Dermis microvascular lymphatic vessel endothelial cell (primary cell): ENCODE data around the gene ETFB. TPM values are rescaled to one million over a fixed set of nuclear protein-coding genes. Genes with fewer than 3 reads are reported as not detected.
"Not testable (repeated sequence)": the region's sequence is repeated elsewhere in the genome, so short reads cannot be mapped to it uniquely, and the experiment has no call there.

Source experiments
- DNase-seq, 2 donors: peaks; one replicate each; pipeline versions ENCODE4 v3.0.0 to v3.0.0-alpha.2; 2010; ENCODE audit warnings: low read depth in 2 of 2
- total RNA-seq: library from RNA; depleted of rRNA; stranded (reverse); fragments of >200 nt; gene quantifications from 2 replicates; pipeline ENCODE4 v1.2.1, GENCODE V29; 2014

The ETFB gene
- total RNA-seq: 73.6 and 75.7 TPM in 2 replicates

DNA sequence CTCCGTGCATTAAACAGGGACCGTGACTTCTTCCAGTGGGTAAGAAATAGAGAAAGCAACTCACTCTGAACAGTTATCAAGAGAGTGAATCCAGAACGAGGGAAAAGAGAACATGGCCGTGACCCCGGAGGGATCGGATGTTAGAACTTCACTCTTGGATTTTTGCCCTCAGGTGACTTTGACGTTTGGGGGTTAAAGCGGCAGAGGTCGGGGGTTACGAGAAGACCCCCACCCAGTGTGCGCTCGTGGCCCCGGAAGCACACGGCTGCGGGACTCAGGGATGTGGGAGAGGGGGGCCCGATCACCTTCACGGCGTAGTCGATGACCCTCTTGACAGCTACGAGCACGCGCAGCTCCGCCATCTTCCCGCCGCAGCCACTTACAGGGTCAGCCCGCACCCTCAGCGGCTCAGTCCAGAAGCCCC lies at the start of gene ETFB:
TSS of gene ETFB (minus strand) at position 424 of the 424 bp plus-strand sequence. CDS start at position 362, 62 bp downstream.
- DNase-seq: no peak

DNA sequence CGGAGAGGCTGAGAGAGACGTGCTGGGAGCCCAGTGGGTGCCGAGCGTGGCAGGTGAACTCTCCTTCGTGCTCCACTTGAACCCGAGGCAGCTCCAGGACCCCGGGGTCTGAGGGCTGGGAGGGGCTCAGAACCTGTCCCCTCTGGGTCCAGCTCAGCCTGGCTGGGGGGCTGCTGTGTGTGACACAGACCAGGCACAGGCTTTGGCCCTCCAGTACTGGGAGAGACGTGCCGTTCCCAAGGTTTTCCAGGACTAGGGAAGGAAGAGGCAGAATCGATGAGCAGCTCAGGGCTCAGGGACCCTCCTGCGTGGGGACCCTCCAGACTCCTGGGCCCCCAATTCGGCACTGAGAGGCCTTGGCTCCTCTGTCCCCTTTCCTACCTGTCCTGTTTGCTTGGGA lies 49.0 kb upstream of the ETFB start:
- DNase-seq: no peak

DNA sequence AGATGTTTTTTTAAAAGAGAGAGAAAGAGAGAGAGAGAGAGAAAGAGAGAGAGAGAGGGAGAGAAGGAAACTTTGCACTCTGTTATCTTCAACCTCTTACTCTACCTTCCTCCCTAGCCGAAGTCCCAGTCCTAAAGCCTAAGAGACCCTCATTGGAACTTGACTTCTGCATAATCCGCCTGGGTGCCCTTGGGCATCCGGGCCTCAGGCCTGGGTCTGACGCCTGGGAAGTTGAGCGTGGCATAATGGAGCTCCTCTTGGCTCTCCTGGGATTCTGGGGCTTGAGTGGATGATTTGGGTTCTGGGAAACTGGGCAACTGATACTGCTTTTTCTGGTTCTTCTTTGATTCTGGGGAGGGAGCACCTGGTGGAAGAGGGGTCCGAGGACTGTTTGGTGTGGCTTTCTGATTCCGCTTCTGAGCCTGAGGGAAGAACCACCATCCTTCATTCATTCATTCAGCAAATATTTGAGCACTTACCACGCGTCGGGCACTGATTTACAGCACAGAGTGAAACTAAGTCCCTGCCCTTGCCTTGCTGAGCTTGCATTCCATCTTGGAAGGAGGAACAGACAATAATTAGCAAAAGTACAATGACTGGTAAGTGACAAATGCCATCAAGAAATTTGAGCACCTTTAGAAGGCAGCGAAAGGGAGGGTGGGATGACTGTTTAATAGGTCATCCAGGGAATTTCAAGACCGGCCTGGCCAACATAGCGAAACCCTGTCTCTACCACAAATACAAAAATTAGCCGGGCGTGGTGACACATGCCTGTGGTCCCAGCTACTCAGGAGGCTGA lies 45.0 kb upstream of the ETFB start:
- no peak for DNase-seq

DNA sequence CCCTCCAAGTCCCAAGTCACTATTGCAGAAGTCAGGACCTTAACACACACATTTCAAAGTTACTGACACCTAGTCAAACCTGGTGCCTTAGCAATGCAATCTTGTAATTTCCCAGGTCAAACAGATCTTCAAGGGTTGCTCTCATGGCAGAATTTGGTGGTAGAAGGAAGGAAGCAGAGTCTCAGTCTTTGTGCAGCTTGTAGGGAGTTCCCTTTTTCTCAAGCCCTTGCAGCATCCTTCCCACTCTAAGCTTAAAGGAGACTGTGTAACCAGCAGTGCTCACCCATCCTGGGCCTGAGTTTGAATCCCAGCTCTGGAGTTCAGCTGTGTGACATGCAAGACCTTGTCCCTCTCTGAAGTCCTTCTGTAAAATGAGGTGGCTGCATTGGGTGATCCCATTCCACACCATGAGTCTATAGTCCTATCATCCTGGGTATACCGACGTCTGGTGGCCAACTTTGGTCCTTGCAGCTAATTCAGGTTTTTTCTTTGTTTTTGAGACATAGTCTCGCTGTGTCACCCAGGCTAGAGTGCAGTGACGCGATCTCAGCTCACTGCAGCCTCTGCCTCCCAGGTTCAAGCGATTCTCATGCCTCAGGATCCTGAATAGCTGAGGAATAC lies 41.4 kb upstream of the ETFB start:
- DNase-seq: peak; percentile 17 to 52

DNA sequence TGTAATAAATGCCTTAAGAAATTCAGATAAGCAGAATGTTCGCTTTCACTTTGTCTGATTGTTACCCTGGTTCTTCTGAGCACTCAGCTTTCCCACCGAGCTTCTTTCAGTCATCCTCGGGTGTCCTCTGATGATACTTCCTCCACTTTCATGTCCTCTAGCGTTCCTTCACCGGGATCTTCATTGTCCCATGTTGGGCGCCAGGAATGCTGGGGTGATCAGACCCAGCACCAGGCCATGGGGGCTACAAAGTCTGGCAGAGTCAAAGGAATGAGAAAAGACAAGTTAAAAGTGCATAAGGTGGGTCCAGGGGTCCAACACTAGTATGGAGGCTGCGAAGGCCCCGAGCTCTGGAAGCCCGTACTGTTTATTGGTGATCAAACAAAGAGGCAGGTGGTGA lies 35.9 kb upstream of the ETFB start:
- no peak for DNase-seq

DNA sequence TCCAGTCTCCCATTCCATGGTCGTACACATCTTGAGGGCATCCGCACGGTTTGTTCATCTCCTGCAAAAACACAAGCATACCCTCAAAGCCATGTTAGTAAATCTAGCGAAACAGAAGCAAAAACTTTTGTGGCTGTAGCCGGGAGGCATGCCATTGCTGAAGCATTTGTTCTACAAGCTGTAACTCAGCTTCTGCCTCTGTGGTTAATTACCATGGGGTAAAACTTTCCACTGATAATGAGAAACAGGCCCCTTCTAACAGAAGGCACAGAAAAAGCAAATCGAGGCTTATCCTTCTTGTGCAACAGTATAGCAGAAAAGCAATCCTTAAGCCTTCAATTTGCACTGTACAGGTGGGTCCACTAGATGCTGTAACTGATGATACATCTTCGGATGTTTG lies 33.7 kb upstream of the ETFB start:
- DNase-seq: not testable (repeated sequence)

DNA sequence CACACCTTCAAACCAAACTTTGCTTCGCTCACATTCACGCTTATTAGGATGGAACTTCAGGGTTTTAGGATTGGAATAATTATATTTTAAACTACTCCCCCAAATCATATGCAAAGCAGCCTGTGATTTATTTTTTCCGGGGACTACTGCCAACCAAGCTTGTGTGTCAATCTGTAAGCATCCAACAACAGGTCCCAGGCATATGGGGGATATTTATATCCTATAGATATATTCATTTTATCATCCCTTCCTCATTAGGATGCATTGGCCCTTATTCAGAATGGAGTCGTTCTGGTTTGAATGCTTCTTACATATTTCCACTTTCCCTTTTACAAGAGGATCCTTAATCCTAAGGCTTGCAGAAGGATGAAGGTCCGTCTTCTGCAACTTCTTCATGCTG lies 33.0 kb upstream of the ETFB start:
- DNase-seq: no peak

DNA sequence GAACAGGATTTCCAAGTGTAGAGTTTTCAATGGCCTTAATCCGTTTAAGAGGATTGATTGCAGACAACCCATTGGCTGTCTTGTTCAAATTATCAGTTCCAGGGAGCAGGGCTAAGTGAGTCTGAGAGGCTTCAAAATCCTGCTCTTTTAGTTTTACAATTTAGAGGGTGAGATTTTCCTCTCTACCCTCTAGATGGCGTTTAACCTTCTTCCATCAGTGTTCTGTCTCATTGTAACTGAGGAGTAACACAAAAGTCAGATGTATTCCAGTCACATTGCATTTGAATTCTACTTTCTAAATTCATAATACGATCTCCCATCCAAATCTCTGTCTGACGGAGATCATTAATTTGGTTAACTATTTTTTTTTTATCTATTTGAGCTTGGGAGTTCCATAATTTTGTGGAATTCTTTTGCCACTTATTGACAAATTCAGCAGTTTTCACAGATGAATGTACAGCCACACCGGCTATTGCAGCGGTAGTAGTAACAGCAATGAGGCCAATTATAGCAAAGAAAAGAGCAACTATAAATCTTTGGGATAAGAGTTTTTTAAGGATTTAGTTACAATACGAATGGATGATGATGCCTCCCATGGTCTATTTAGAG lies 32.0 kb upstream of the ETFB start:
- peak in 1 of 2 donors; percentile 30 for DNase-seq

DNA sequence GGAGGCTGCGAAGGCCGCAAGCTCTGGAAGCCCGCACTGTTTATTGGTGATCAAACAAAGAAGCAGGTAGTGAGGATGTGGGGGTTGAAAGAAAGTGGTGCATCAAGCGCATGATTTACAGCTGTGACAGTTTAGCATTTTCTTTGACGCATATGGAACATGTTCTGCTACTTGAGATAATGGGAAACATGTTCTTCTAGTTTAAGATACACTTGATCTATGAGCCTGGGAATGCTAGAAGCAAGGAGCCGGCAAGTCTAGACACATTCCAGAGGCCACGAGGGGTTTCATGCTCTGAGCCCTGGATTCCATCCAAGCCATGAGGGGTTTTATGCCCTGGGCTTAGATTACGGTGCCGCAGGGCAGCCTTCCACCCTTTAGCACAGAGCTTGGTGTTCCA lies 31.3 kb upstream of the ETFB start:
- DNase-seq: not testable (repeated sequence)

DNA sequence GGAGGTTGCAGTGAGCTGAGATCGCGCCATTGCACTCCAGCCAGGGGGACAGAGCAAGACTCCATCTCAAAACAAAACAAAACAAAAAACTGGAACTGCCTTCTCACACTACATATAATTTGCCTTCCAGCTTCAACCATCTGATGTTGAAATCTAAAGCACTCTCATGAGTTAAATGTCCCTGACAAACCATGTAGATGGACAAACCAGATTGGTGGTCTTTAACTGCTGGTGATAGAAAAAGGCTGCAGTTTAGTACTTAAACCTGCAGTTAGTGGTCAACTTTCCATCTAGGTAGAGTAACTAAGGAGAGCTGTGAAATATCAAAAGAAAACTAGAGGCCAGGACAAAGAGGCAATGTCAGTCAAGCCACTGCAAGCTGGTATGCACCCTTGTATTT lies 30.0 kb upstream of the ETFB start:
- no peak for DNase-seq

DNA sequence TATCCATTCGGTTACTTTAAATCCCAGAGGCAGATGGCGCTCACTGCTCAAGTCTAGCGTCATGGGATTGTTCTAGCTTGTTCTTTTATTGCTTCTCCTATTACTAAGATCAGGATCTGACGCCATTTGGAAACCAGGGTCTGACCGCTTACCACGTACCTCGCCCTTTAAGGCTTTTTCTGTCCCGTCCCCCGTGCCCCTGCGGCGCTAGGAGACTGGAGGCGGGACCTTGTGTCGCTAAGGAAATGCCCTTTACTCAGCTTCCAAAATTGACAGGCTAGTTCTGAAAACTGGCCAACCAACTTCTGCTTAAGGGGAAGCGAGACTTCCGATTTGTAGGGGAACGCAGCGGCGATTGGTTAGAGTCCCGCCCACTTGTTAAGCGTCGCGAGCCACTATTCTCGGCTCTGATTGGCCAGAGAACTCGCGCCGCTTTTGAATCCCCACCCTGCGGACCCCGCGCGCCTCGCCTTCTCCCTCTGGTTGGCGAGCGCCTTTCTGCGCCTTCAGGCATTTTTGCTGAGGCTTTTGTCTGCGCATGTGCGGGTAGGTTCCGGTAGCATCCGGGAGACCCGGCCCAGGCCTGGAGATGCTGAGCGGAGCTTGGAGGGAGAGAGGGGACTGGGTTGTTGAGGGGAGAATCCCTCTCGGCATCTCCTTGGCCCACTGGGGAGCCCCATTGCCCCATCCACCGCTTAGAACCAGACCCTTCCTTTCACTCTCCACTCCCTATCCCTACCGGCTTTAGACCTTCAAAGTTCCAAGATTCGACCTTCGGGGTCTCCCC lies 28.1 kb upstream of the ETFB start:
- peak; percentile 94 to 95 for DNase-seq

DNA sequence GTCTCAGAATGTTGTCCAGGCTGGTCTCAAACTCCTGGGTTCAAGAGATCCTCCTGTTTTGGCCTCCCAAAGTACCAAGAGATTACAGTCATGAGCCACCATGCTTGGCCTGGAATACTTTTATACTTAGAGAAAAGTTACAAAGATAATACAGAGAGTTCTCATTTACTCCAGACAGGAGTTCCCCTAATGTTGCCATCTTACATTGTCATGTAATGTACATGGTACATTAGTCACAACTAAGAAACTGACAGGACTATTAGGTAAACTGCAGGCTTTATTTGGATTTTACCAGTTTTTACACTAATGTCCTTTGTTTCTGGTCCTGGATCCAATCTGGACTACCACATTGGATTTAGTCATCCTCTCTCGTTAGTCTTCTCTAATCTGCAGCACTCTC lies 26.5 kb upstream of the ETFB start:
- no peak for DNase-seq

DNA sequence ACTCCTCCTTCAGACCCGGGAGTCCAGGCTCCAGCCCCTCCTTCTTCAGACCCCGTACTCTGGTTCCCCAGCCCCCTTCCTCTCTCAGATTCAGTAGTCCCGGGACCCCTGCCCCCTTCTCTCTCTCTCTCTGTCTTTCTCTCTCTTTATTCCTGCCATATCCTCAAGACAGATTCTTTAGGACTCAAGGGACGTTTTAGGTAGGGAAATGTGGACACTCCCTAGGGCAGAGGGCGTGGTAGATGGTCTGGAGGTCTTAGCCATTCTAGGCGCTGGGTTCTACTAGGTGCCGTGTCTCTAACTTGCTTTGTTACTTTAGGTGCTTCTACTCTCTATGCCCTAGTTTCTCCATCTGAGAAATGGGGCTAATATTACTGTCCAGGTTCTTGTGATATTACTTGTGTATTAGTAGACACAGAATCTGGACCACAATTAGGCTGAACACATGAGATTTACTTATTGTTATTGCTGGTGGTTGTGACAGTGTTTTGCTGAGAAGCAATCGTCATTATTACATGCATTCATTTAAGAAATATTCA lies 25.0 kb upstream of the ETFB start:
- no peak for DNase-seq

DNA sequence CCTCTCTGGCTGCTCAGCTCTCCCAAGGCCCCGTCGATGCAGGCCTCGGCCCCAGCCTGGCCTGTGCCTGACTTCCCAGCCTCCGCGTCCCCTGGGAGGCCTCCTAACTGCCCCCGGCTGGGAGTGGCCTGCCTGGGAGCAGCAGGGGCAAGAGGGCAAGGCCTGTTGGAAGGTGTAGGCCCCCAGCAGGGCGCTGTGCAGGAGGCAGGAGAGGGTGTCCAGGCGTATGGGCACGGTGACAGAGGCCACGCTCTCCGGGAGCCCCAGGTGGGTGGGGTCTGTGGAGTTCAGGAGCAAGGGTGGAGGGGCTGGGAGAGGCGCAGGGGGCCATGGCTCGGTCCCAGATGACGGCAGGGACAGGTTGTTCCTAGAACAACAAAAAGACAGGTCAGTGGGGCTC lies 23.0 kb upstream of the ETFB start:
- no peak for DNase-seq

DNA sequence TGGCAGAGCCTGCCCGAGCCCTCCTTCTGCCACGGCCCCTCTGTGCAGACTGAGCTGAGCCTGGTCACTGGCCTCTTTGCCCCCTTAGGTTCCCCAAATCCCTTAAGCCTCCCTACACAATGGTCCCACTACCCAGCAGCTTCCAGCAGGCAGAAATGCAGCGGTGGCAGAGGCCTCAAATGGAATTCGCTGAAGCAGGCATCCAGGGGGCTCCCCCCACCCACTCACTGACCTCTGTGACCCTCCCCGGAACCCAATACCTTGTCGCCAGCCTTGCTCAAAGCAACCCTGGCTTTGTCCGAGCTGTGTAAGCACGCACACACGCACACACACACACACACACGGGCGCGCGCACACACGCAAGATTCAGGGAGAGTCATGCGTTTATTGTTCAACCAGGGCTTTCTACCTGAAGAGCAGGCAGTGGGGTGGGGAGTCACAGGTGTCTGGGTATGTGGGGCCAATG lies 21.8 kb upstream of the ETFB start, which contains the start of gene LIM2:
TSS of gene LIM2 (minus strand) at position 51 of the 466 bp plus-strand sequence. CDS start 531 bp downstream, outside the sequence.
- no peak for DNase-seq

DNA sequence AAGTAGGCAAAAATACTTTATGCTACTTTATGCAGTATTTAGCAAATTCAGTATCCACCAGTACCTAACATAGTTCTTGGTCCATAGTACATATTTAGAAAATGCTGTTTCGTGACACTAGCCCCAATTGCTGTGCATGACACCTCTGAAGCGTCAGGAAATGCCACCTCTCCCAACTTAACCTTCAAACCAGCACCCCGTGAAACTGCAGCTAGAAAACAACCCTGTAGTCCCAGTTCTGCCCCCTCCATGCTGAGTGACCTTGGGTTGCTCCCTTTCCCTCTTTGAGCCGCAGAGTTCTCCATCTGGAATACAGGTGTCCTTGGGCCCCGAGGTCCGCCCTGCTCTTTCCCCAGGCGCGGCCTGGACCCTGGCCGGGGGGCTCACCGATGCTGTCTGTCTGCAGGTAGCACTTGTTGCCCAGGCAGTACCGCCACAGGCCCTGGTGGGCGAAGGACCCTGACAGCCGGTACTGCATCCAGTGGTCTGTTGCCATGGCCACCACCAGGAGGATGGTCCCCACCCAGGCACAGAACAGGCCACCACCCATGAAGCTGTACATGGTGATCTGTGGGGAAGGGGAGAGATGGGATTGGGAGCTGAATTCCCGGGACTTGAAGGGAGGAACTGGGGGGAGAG lies 20.8 kb upstream of the ETFB start:
- DNase-seq: no peak

DNA sequence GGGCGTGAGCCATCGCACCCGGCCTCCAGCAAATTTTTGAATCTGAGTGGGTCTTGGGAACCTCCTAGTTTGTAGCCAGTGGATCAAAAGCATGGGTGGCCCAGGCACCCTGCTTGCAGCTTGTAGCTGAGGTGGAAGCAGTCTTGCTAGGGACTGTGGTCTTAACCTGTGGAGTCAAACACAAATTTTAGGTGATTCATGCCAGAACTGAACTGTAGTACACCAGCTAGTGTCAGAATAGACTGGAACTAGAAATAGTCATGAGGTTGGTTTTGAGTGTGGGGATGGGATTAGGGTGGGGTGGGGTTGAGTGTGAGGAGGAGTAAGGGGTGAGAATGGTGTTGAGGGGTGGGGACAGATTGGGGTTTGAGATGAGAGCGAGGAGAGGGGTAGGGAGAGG lies 15.8 kb upstream of the ETFB start:
- no peak for DNase-seq

DNA sequence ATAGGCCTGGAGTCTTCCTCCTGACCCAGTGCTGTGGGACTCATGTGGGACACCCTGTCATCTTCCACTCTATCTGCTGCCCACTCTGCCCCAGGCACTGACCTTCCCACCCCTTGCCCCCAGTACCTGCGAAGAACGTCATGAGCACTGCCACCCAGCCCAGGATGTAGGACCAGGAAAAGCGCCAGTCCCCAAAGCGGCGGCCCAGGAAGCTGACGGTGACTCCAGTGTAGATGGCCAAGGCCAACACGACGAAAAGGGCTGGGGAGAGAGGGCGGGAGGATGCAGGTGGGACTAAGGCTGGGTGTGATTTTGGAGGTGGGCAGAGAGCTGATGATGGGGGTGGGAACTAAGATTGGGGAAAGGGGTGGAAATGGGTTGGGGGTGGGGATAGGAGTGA lies 14.2 kb upstream of the ETFB start:
- no peak for DNase-seq

DNA sequence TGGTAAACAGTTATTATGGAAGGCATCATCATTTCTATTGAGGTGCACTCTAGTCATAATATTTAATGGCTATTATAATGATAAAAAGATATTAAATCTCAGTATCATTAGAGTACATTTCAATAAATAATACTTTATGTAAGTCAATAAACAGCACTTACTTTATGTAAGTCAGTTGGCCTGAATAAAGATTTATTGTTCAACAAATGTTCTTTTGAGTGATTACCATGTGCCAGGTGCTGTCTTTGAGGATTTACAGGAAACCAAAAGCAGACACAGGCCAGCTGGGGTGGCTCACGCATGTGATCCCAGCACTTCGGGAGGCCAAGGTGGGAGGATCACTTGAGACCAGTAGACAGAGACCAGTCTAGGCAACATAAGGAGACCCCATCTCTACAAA lies 11.2 kb upstream of the ETFB start:
- no peak for DNase-seq

DNA sequence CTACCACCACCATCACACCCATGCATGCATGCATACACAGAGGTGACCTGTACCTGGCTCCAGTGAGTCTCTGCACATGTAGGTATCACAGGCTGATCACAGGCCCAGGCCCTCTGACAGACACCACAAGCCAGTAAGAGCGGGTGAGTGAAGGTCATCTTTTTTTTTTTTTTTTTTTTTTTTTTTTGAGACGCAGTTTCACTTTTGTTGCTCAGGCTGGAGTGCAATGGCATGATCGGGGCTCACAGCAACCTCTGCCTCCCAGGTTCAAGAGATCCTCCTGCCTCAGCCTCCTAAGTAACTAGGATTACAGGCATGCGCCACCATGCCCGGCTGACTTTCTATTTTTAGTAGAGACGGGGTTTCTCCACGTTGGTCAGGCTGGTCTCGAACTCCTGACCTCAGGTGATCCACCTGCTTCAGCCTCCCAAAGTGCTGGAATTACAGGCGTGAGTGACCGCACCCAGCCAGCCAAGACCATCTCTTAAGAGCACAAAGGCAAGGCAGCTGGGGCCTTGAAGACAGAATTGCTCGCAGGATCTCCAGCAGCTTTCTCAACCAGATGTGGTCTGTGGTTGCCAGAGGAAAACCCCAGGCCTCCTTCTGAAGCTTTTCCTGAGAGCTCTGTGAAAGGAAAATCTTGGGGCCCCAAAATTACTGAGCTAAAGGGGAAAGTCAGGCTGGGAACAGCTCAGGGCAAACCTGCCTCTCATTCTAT lies 9.5 kb upstream of the ETFB start:
- no peak for DNase-seq
